Limb (tissue), 2 donors: ENCODE results near the gene PNPLA1.

Experiments used
- DNase-seq, 2 donors: peaks; one replicate each; pipeline ENCODE4 v3.0.0-alpha.2; 2016; ENCODE audit errors: extremely low spot score in 2 of 2

Gene PNPLA1

GRCh38 chr6:36269834-36270705 lies at the start of gene PNPLA1:
TSS of gene PNPLA1 (plus strand) at chr6:36270060. CDS start at chr6:36270460, 400 bp downstream.
- DNase-seq = no peak

- no peak for DNase-seq
Observed at GRCh38 chr6:36220226-36220625, 49.6 kb upstream of the PNPLA1 start.

GRCh38 chr6:36221674-36222073 lies 48.2 kb upstream of the PNPLA1 start:
- DNase-seq = no peak

- no peak for DNase-seq
Observed at GRCh38 chr6:36222924-36223323, 46.9 kb upstream of the PNPLA1 start.

- DNase-seq = no peak
Observed at GRCh38 chr6:36223706-36224105, 46.2 kb upstream of the PNPLA1 start.

- no peak for DNase-seq
Observed at GRCh38 chr6:36224918-36225461, 44.9 kb upstream of the PNPLA1 start.

- no peak for DNase-seq
Observed at GRCh38 chr6:36226438-36227047, 43.3 kb upstream of the PNPLA1 start.

- no peak for DNase-seq
Observed at GRCh38 chr6:36227379-36228228, 42.3 kb upstream of the PNPLA1 start.

- no peak for DNase-seq
Observed at GRCh38 chr6:36229223-36229622, 40.6 kb upstream of the PNPLA1 start.

GRCh38 chr6:36230371-36230770 lies 39.5 kb upstream of the PNPLA1 start:
- no peak for DNase-seq

GRCh38 chr6:36232172-36232571 lies 37.7 kb upstream of the PNPLA1 start:
- DNase-seq = no peak

- DNase-seq = no peak
Observed at GRCh38 chr6:36235309-36235708, 34.6 kb upstream of the PNPLA1 start.

GRCh38 chr6:36235862-36236261 lies 34.0 kb upstream of the PNPLA1 start:
- no peak for DNase-seq

GRCh38 chr6:36239774-36240173 lies 30.1 kb upstream of the PNPLA1 start:
- no peak for DNase-seq

GRCh38 chr6:36241728-36242127 lies 28.1 kb upstream of the PNPLA1 start:
- DNase-seq = no peak

GRCh38 chr6:36242161-36242560 lies 27.7 kb upstream of the PNPLA1 start:
- no peak for DNase-seq

GRCh38 chr6:36242626-36243025 lies 27.2 kb upstream of the PNPLA1 start:
- DNase-seq = no peak

- DNase-seq = no peak
Observed at GRCh38 chr6:36243562-36244212, 26.2 kb upstream of the PNPLA1 start.

GRCh38 chr6:36244641-36245280 lies 25.1 kb upstream of the PNPLA1 start:
- no peak for DNase-seq

GRCh38 chr6:36245572-36246061 lies 24.2 kb upstream of the PNPLA1 start:
- DNase-seq = no peak
